GM21367 (cell line): ENCODE data around the gene KHDRBS1.
A peak's percentile ranks its signal among the peaks of the same experiment; 100 is the strongest.
"Not testable (repeated sequence)": the region's sequence is repeated elsewhere in the genome, so short reads cannot be mapped to it uniquely, and the experiment has no call there.

Experiments
- ATAC-seq: cut with Tn5 transposase; IDR thresholded peaks from one replicate; pipeline ENCODE4 v1.9.1; 2021; ENCODE audit not compliant: unreplicated experiment

The KHDRBS1 gene

DNA sequence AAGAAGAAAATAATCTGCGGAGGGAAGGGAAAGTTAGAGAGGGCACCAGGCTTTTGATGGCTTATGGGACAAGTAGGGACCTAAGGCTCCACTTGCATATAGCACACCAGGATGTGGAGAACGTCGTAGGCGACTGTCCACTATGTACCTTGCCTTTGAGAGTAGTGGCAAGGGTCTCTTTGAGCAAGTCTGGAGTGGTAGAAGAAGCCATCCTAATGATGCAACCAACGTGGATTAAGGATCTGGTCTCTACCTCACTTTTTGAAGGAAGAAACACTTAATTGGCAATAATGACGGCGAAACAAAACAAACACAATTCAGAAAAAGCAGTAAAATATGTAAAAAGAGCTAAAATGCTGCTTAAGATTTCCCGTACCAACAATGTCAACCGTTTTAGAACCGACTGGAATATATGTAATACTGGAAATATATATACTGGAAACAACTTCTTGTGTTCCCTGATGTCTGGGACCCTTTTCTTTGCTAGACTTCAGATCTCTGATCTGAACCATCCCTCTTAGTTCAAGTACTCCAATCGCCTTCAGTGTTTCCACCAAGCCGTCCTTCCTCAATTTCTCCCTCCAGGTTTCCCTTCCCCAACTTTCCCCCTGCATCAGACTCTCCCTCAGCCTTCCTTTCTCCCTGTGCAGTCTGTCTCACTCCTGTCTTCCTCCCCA is 821 bp upstream of the KHDRBS1 start:
- no peak for ATAC-seq

DNA sequence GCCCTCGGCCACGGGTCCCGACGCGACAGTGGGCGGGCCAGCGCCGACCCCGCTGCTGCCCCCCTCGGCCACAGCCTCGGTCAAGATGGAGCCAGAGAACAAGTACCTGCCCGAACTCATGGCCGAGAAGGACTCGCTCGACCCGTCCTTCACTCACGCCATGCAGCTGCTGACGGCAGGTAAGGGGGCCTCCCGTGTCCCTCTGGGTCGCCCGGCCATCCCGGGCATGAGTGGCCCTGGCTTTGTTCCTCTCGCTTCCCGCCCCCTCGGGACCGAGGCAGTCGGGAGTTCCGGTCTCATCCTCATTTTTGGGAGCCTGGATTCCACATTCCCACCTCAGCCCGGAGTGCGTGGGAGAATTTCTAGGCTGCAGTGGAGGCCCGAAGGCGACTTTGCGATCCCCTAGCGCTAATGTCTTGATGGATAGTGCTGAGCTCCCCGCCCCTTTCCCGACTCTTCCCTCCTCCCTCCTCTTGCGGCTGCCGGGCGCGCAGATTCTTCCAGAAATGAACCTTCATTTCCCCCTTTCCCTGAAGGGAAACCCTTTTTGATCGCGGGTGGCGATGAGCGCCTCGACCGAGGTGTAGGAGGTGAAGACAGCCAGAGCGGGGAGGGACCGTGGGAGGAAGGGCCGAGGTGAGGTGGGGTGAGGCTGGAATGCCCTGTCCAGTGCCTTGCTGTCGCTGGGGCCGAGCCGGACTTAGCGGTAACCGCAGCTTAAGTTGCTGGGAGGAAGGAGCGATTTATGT is 705 bp downstream of the KHDRBS1 start:
- peak; percentile 15 for ATAC-seq

DNA sequence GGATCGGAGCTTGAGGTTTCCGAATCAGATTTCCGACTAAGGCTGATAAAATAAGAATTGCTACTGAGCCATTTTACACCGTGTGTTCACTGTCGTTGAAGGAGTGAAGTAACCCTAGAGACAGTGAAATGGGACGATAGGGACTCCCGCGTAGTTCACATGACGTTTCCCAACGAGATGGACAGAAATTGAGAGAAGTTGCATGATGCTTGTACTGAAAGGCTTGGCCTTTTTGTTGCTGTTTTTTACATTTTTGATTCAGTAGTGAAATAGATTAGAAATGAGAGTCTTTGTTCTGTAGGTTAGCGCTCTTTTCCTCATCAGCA is 1.2 kb downstream of the KHDRBS1 start:
- no peak for ATAC-seq

DNA sequence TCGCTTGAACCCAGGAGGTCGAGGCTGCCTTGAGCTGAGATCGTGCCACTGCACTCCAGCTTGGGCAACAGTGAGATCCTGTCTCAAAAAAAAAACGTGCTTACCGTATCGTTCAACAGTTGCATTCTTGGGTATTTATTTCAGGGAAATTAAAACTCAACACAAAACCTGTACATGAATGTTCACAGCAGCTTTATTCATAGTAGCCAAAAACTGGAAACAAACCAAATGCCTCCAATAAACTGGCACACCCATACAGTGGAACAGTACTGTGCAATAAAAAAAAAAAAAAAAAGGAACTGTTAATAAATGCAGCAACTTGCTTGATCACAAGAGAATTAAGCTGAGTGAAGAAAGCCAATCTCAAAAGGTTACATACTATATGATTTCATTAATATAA is 6.7 kb downstream of the KHDRBS1 start:
- ATAC-seq, result no peak

DNA sequence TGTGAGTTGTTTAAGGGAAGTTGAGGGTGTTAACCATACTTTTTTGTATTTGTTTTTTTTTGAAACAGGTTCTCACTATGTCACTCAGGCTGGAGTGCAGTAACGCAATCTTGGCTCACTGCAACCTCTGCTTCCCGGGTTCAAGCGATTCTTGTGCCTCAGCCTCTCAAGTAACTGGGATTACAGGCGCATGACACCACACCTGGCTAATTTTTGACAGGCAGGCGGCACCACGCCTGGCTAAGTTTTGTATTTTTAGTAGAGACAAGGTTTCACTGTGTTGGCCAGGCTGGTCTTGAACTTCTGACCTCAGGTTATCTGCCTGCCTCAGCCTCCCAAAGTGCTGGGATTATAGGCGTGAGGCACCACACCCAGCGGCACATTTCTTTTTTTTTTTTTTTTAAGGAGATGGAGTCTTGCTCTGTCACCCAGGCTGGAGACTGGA is 7.9 kb downstream of the KHDRBS1 start:
- ATAC-seq, result not testable (repeated sequence)

GRCh38 chr1:32023351-32023750 is 9.7 kb downstream of the KHDRBS1 start:
- ATAC-seq, result no peak

DNA sequence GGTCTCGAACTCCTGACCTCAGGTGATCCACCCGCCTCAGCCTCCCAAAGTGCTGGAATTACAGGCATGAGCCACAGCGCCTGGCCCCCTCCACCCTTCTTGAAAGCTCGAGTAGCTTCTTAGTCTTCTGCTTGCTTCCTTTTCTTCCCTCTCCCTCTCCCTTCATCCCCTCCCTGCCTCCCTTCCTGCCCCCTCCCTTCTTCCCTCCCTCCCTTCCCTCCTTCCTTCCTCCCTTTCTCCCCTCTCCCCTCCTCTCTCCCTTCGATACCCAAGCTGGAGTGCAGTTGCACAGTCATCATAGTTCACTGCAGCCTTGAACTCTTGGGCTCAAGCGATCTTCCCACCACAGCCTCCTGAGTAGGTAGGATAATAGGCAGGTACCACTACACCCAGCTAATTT is 11.8 kb downstream of the KHDRBS1 start:
- ATAC-seq, result no peak

DNA sequence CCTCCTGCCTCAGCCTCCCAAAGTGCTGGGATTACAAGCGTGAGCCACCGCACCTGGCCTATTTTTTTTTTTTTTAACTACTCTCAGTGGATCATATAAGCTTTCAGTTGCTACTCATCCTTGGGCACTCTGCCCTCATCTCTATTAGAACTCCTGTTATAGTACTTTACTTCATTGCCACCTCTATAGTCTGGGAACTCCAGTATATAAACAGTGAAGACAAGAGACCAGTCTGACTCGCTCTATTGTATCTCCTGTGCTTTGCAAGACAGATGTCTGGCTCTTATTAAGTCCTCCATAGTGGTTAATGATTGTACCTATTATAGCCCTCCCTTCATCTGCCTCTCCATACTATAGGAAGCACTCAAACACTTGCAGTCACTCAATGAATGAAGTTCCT is 15.1 kb downstream of the KHDRBS1 start:
- ATAC-seq, result no peak

DNA sequence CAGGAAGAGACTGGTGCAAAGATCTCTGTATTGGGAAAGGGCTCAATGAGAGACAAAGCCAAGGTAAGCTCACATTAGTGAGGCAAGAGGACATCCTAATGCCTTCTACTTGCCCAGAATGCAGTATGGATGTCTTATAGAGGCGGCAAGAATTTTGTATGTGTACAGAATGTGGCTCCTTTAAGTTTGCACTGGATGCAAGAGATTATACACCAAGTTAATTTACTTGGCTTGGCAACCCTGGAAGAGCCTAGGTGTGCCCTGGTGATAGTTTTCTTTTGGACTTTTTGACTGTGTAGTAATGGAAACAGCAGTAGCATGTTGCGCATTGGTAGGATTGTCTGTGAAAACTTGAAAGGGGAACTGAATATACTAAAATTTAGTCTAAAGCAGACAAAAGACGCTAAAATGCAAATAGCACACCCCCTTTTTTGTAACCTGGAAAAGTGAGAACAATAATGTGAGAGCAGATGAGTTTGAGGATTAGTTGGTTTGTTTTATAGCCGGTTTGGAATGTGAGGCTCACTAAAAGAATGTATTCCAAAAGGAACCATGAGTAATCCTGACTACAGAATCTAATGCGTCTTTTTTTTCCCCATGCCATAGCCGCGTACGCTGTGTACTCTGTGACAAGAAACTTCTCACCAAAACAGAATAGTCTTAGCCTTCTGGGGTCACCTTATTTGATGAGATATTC is 18.1 kb downstream of the KHDRBS1 start:
- no peak for ATAC-seq

DNA sequence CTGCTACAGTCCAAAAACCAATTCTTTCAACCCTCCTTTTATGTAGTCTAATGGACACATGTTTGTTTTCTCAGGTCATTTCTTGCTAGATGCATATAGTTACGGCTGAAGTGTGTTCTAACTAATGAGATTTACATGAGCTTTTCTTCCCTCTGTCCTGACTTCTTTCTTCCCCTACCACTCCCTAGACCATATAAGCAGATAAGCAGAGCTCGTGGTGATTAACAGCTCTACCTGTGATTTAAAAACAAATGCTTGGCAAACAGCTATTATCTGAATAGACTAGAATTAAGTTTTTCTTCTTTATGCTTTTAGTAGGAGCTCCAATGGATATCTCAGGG is 18.6 kb downstream of the KHDRBS1 start:
- no peak for ATAC-seq

GRCh38 chr1:32035119-32035518 is 21.5 kb downstream of the KHDRBS1 start:
- no peak for ATAC-seq

- no peak for ATAC-seq
Observed at GRCh38 chr1:32040711-32041110, 27.0 kb downstream of the KHDRBS1 start.

- ATAC-seq, result no peak
Observed at GRCh38 chr1:32042330-32042729, 28.7 kb downstream of the KHDRBS1 start.

DNA sequence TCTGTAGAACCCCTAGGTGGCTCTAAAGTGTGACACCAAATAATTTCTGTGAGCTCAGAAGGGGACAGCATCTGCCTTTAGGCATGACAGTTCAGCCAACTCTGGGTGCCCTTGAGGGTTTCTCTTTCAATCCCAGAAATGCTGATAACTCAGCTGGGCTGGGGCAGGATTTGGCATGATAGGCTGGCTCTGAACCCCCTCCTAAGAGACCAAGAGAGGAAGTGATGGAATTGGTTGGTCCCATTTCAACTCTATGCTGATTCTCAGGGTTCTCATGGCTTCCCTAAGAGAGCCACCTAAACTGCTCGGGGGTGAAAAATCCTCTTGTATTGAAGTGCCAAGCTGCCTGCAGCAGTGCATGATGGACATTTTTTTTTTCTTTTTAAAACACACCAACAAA is 30.6 kb downstream of the KHDRBS1 start:
- ATAC-seq, result no peak

- no peak for ATAC-seq
Observed at GRCh38 chr1:32045772-32046171, 32.1 kb downstream of the KHDRBS1 start.

- no peak for ATAC-seq
Observed at GRCh38 chr1:32047701-32048100, 34.0 kb downstream of the KHDRBS1 start.

GRCh38 chr1:32048440-32048839 is 34.8 kb downstream of the KHDRBS1 start:
- no peak for ATAC-seq

GRCh38 chr1:32051706-32052105 is 38.0 kb downstream of the KHDRBS1 start:
- ATAC-seq, result no peak

- ATAC-seq, result no peak
Observed at GRCh38 chr1:32052887-32053286, 39.2 kb downstream of the KHDRBS1 start.

- no peak for ATAC-seq
Observed at GRCh38 chr1:32055416-32055815, 41.7 kb downstream of the KHDRBS1 start.

- no peak for ATAC-seq
Observed at GRCh38 chr1:32056598-32056997, 42.9 kb downstream of the KHDRBS1 start.

DNA sequence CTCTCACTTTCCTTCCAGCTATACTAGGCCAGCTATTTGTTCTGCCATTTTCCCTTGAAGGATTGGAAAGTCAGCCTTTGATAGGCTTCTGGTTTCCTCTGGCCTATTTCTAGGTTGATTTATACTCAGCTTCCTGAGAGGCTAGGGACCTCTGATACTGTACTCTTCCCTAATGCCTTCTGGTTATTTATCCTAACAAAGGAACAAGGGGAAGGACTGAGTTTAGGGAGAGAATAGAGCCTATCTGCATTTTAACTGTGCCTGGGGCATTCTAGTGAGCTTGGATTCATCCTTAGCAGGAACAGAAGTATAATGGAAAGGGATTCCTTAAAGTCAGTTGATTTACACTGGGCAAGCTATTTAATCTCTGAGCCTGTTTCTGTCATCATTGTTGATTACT is 47.2 kb downstream of the KHDRBS1 start:
- no peak for ATAC-seq
